GM19397 (cell line): ENCODE results near the gene ECHDC1.

Source experiments
- ATAC-seq: cut with Tn5 transposase; IDR thresholded peaks from one replicate; pipeline ENCODE4 v1.9.1; 2021; ENCODE audit warnings: mild to moderate bottlenecking, moderate library complexity; ENCODE audit not compliant: unreplicated experiment

Gene ECHDC1

GRCh38 chr6:127243501-127243900, 99.9 kb downstream of the ECHDC1 start:
- no peak for ATAC-seq
